SKM-1 (cell line): ENCODE data around the gene HINT1.

Experiments used
- DNase-seq: peaks from one replicate; lab custom pipeline; 2025; ENCODE audit not compliant: unreplicated experiment; lab: John Stamatoyannopoulos, UW

The HINT1 gene

GRCh38 chr5:131112424-131112823 is 52.6 kb downstream of the HINT1 start:
- DNase-seq: no peak

DNA sequence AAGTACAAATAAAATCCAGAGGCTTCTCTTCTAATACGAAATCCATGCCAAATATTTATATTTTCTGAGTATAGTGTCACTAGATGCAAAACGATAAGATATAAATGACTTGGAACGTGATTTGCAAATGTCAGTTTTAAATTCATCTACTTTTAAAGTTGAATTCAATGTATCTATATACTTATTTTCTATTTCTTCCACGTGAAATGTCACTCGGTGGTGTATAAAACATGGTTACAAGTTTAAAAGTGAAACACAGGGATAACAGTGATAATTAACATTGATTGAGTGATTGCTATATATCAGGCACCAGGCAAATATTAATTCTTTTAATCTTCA is 54.8 kb downstream of the HINT1 start:
- DNase-seq: no peak

DNA sequence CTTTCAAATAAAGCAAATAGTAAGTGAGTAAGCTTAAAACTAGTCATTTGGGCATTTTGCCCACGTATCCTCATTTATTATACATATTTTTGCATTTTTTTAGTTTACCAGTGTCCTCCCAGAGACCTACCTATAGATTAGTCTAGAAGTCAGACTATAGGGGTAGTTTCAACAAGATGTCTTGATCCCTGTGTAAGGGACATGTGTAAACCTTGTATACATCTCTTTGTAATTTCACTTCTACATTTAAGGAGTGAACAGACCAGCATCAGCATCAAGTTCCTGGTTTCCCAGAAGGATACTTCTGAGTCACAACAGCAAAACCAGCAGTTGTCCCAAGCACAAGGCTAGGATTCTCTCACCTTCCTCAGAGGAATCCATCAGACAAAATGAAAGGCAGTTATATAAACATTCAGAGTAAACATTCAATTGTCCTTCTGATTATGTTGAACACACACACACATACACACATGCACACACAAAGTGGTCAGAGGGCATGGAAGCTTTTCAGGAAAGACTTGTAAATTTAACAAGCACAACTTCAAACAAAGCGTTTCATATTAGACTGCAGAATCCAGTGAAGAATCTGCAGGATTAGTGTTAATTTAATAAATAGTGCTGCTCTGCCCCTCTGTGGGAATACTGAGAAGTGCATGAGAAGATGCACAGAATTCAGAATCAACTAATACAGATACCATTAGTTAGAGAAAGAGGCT is 55.4 kb downstream of the HINT1 start:
- DNase-seq: peak; percentile 45
